ENCODE measurements around the gene ERO1A.

The ERO1A gene

GRCh38 chr14:52694761-52695480 is 437 bp downstream of the ERO1A start:
- no peaks in the 10 kb centered on the region for H3K9me3 ChIP-seq (ENCODE audit: control insufficient read depth, insufficient read depth, low read depth, low read length)
- H3K9ac ChIP-seq (ENCODE audit: low read length) = peak overlapping the region; percentile 80
- peak overlapping the region; percentile 91 for H3K4me3 ChIP-seq (ENCODE audit: low read depth, low read length)
- H3K36me3 ChIP-seq (ENCODE audit: control insufficient read depth, insufficient read depth, low read length) = no peaks in the 10 kb centered on the region
- peaks cover 12% of the 10 kb centered on the region for H3K4me1 ChIP-seq (ENCODE audit: control insufficient read depth, insufficient read depth, low read length)
- H3K27me3 ChIP-seq (ENCODE audit: control insufficient read depth, insufficient read depth, low read length) = no peaks in the 10 kb centered on the region
- peak overlapping the region; percentile 26; the same call in 1 of the 2 replicates for H3K27ac ChIP-seq (ENCODE audit: low read depth, low read length)

GRCh38 chr14:52693532-52693931 is 1.8 kb downstream of the ERO1A start:
- H3K27me3 ChIP-seq (ENCODE audit: control insufficient read depth, insufficient read depth, low read length) = no peaks in the 10 kb centered on the region
- no peaks in the 10 kb centered on the region for H3K36me3 ChIP-seq (ENCODE audit: control insufficient read depth, insufficient read depth, low read length)

GRCh38 chr14:52693036-52693435 is 2.3 kb downstream of the ERO1A start:
- Histone ChIP-seq H3K27ac (ENCODE audit: low read depth, low read length) (no peak overlapping the region), H3K9me3 (ENCODE audit: control insufficient read depth, insufficient read depth, low read depth, low read length) (no peaks in the 10 kb centered on the region), H3K9ac (ENCODE audit: low read length) (no peak overlapping the region), H3K27me3 (ENCODE audit: control insufficient read depth, insufficient read depth, low read length) (no peaks in the 10 kb centered on the region), H3K36me3 (ENCODE audit: control insufficient read depth, insufficient read depth, low read length) (no peaks in the 10 kb centered on the region), H3K4me1 (ENCODE audit: control insufficient read depth, insufficient read depth, low read length) (peaks cover 12% of the 10 kb centered on the region), H3K4me3 (ENCODE audit: low read depth, low read length) (no peak overlapping the region)

More at GRCh38 chr14:52693532-52693931, 1.8 kb downstream of the ERO1A start:
- H3K27ac ChIP-seq (ENCODE audit: low read depth, low read length) = no peak overlapping the region
- peak overlapping the region; percentile 91; the same call in 1 of the 2 replicates for H3K4me3 ChIP-seq (ENCODE audit: low read depth, low read length)
- H3K4me1 ChIP-seq (ENCODE audit: control insufficient read depth, insufficient read depth, low read length) = peaks cover 12% of the 10 kb centered on the region
- no peak overlapping the region for H3K9ac ChIP-seq (ENCODE audit: low read length)
- no peaks in the 10 kb centered on the region for H3K9me3 ChIP-seq (ENCODE audit: control insufficient read depth, insufficient read depth, low read depth, low read length)

- Histone ChIP-seq H3K36me3 (ENCODE audit: control insufficient read depth, insufficient read depth, low read length) (no peaks in the 10 kb centered on the region), H3K9me3 (ENCODE audit: control insufficient read depth, insufficient read depth, low read depth, low read length) (no peaks in the 10 kb centered on the region), H3K4me3 (ENCODE audit: low read depth, low read length) (no peak overlapping the region), H3K4me1 (ENCODE audit: control insufficient read depth, insufficient read depth, low read length) (peaks cover 17% of the 10 kb centered on the region), H3K9ac (ENCODE audit: low read length) (no peak overlapping the region), H3K27me3 (ENCODE audit: control insufficient read depth, insufficient read depth, low read length) (no peaks in the 10 kb centered on the region), H3K27ac (ENCODE audit: low read depth, low read length) (no peak overlapping the region)
Observed at GRCh38 chr14:52692248-52692962, 3.0 kb downstream of the ERO1A start.

GRCh38 chr14:52690983-52691760 is 4.2 kb downstream of the ERO1A start:
- H3K27me3 ChIP-seq (ENCODE audit: control insufficient read depth, insufficient read depth, low read length) = no peaks in the 10 kb centered on the region
- no peaks in the 10 kb centered on the region for H3K9me3 ChIP-seq (ENCODE audit: control insufficient read depth, insufficient read depth, low read depth, low read length)
- no peak overlapping the region for H3K9ac ChIP-seq (ENCODE audit: low read length)
- no peak overlapping the region for H3K27ac ChIP-seq (ENCODE audit: low read depth, low read length)
- no peaks in the 10 kb centered on the region for H3K36me3 ChIP-seq (ENCODE audit: control insufficient read depth, insufficient read depth, low read length)
- peaks cover 27% of the 10 kb centered on the region for H3K4me1 ChIP-seq (ENCODE audit: control insufficient read depth, insufficient read depth, low read length)
- no peak overlapping the region for H3K4me3 ChIP-seq (ENCODE audit: low read depth, low read length)

- 0 out of 2 replicates have a peak, but pooled peaks cover under 1% of the 10 kb centered on the region for H3K36me3 ChIP-seq (ENCODE audit: control insufficient read depth, insufficient read depth, low read length)
- no peaks in the 10 kb centered on the region for H3K9me3 ChIP-seq (ENCODE audit: control insufficient read depth, insufficient read depth, low read depth, low read length)
- no peaks in the 10 kb centered on the region for H3K27me3 ChIP-seq (ENCODE audit: control insufficient read depth, insufficient read depth, low read length)
- H3K4me3 ChIP-seq (ENCODE audit: low read depth, low read length) = no peak overlapping the region
- no peak overlapping the region for H3K9ac ChIP-seq (ENCODE audit: low read length)
- H3K27ac ChIP-seq (ENCODE audit: low read depth, low read length) = no peak overlapping the region
- H3K4me1 ChIP-seq (ENCODE audit: control insufficient read depth, insufficient read depth, low read length) = peaks cover 29% of the 10 kb centered on the region
Observed at GRCh38 chr14:52686176-52686575, 9.2 kb downstream of the ERO1A start.

GRCh38 chr14:52683985-52684520 is 11.3 kb downstream of the ERO1A start:
- Histone ChIP-seq H3K27ac (ENCODE audit: low read depth, low read length) (no peak overlapping the region), H3K36me3 (ENCODE audit: control insufficient read depth, insufficient read depth, low read length) (peaks cover 6% of the 10 kb centered on the region; the same call in 1 of the 2 replicates), H3K4me1 (ENCODE audit: control insufficient read depth, insufficient read depth, low read length) (peaks cover 28% of the 10 kb centered on the region), H3K4me3 (ENCODE audit: low read depth, low read length) (no peak overlapping the region), H3K9ac (ENCODE audit: low read length) (no peak overlapping the region), H3K27me3 (ENCODE audit: control insufficient read depth, insufficient read depth, low read length) (no peaks in the 10 kb centered on the region), H3K9me3 (ENCODE audit: control insufficient read depth, insufficient read depth, low read depth, low read length) (no peaks in the 10 kb centered on the region)

- H3K4me3 ChIP-seq (ENCODE audit: low read depth, low read length) = no peak overlapping the region
- peaks cover 11% of the 10 kb centered on the region; the same call in 1 of the 2 replicates for H3K36me3 ChIP-seq (ENCODE audit: control insufficient read depth, insufficient read depth, low read length)
- no peaks in the 10 kb centered on the region for H3K27me3 ChIP-seq (ENCODE audit: control insufficient read depth, insufficient read depth, low read length)
- no peak overlapping the region for H3K9ac ChIP-seq (ENCODE audit: low read length)
- no peak overlapping the region for H3K27ac ChIP-seq (ENCODE audit: low read depth, low read length)
- H3K9me3 ChIP-seq (ENCODE audit: control insufficient read depth, insufficient read depth, low read depth, low read length) = no peaks in the 10 kb centered on the region
- no peaks in the 10 kb centered on the region for H3K4me1 ChIP-seq (ENCODE audit: control insufficient read depth, insufficient read depth, low read length)
Observed at GRCh38 chr14:52678591-52678990, 16.8 kb downstream of the ERO1A start.

- Histone ChIP-seq H3K27me3 (ENCODE audit: control insufficient read depth, insufficient read depth, low read length) (no peaks in the 10 kb centered on the region), H3K9me3 (ENCODE audit: control insufficient read depth, insufficient read depth, low read depth, low read length) (no peaks in the 10 kb centered on the region), H3K9ac (ENCODE audit: low read length) (no peak overlapping the region), H3K4me3 (ENCODE audit: low read depth, low read length) (no peak overlapping the region), H3K27ac (ENCODE audit: low read depth, low read length) (peak overlapping the region; percentile 74; the same call in 1 of the 2 replicates), H3K36me3 (ENCODE audit: control insufficient read depth, insufficient read depth, low read length) (peaks cover 11% of the 10 kb centered on the region), H3K4me1 (ENCODE audit: control insufficient read depth, insufficient read depth, low read length) (peaks cover 5% of the 10 kb centered on the region; the same call in 1 of the 2 replicates)
Observed at GRCh38 chr14:52663850-52664249, 31.5 kb downstream of the ERO1A start.

GRCh38 chr14:52661314-52661713 is 34.0 kb downstream of the ERO1A start:
- no peak overlapping the region for H3K9ac ChIP-seq (ENCODE audit: low read length)
- no peaks in the 10 kb centered on the region for H3K9me3 ChIP-seq (ENCODE audit: control insufficient read depth, insufficient read depth, low read depth, low read length)
- peaks cover 13% of the 10 kb centered on the region for H3K36me3 ChIP-seq (ENCODE audit: control insufficient read depth, insufficient read depth, low read length)
- no peaks in the 10 kb centered on the region for H3K27me3 ChIP-seq (ENCODE audit: control insufficient read depth, insufficient read depth, low read length)
- peaks cover 5% of the 10 kb centered on the region; the same call in 1 of the 2 replicates for H3K4me1 ChIP-seq (ENCODE audit: control insufficient read depth, insufficient read depth, low read length)
- no peak overlapping the region for H3K4me3 ChIP-seq (ENCODE audit: low read depth, low read length)
- H3K27ac ChIP-seq (ENCODE audit: low read depth, low read length) = no peak overlapping the region

Measured in HUES6 (cell line).